HFF-Myc (cell line): Measurements from ENCODE around the gene LGMN.

Experiments
- DNase-seq: peaks from one replicate; pipeline ENCODE4 v3.0.0-alpha.2; 2011; ENCODE audit warnings: low read depth; ENCODE audit errors: extremely low read depth
- H3K4me3 ChIP-seq: replicated peaks from 2 replicates; pipeline ENCODE4 v1.5.1; 2011; ENCODE audit warnings: low read depth, mild to moderate bottlenecking, control low read depth, low read length
- CTCF ChIP-seq: IDR thresholded peaks from 2 replicates; pipeline ENCODE4 v1.5.1; 2012; ENCODE audit warnings: mild to moderate bottlenecking, low read depth, low read length, control low read depth; ENCODE audit errors: missing control alignments

Gene LGMN

DNA sequence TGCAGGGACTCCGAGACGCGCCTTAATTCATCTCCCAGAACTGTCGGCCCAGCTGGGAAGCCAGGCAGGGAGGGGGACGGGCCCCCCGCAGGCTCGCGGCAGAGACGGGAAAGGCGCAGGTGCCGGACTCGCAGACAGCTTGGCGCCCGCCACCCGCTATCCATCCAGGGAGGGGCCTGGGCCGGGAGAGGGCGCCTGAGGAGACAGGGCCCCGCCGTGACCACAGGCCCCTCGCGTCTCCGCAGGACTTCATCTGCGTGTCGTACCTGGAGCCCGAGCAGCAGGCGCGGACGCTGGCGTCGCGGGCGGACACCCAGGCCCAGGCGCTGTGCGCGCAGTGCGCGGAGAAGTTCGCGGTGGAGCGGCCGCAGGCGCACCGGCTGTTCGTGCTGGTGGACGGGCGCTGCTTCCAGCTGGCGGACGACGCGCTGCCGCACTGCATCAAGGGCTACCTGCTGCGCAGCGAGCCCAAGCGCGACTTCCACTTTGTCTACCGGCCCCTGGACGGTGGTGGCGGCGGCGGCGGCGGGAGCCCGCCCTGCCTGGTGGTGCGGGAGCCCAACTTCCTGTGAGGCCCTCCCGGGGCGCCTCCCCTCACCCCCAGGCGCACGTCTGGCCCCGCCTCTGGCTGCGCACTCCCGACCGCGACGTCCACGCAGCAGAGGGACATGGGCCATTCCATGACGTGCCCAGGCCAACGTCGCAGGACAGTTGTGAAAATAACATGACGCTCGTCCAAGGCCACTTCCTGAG is 60.6 kb downstream of the LGMN start:
- no peak overlapping the region for H3K4me3 ChIP-seq
- no peak for TF ChIP-seq CTCF
- no peak for DNase-seq

DNA sequence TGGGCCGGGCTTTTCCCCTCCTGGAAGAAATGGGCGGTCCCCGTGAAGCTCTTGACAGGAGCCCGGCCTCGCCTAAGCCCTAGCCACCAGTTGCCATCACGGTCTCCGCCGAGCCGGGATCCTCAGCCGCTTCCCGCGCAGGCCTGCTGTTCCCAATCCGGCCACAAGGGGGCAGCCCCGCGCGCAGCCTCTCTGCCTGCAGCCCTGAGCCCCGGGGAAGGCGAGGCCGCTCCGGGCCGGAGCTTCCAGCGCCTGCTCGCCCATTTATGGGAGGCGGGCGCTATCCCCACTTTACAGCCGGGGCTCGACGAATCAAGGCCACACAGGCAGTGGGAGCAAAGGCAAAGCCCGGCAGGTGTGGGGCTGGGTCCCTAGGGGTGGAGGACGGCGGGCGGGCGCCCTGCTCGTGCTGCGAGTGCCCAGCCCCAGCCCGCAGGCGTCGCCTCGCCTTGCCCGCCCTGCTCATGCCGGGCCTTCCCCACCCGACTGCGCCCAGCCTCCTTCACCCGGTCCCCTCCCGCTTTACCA is 61.5 kb downstream of the LGMN start:
- no peak overlapping the region for H3K4me3 ChIP-seq
- no peak for DNase-seq
- TF ChIP-seq CTCF, result peak; percentile 91

GRCh38 chr14:92686411-92686899 is 62.0 kb downstream of the LGMN start:
- DNase-seq, result no peak
- no peak for TF ChIP-seq CTCF
- H3K4me3 ChIP-seq, result no peak overlapping the region

DNA sequence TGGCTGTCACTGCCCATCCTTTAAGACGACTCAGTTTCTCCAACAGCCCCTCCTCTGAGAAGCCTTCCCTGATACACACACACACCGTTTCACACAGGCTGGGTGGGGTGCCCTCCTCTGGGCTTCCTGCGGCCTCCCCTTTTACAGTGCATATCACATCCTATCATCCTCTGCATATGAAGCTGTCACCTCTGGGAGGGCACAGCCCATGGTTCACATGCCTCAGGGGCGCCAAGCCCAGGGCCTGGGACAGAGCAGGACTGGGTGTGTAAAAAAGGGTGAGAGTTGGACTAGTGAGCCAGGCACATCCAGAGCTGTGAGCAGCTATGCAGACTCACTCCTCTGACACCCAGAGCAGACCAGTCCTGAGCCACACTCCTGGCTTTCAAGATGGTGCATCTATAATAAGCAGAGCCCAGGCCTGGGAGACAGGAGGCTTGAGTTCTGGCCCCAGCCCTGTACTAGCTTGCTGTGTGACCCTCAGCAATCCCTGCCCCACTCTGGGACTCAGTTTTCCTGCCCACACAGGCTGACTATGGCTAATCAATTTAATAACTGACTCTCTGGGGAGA is 62.6 kb downstream of the LGMN start:
- no peak for DNase-seq
- TF ChIP-seq CTCF, result no peak
- H3K4me3 ChIP-seq, result no peak overlapping the region

DNA sequence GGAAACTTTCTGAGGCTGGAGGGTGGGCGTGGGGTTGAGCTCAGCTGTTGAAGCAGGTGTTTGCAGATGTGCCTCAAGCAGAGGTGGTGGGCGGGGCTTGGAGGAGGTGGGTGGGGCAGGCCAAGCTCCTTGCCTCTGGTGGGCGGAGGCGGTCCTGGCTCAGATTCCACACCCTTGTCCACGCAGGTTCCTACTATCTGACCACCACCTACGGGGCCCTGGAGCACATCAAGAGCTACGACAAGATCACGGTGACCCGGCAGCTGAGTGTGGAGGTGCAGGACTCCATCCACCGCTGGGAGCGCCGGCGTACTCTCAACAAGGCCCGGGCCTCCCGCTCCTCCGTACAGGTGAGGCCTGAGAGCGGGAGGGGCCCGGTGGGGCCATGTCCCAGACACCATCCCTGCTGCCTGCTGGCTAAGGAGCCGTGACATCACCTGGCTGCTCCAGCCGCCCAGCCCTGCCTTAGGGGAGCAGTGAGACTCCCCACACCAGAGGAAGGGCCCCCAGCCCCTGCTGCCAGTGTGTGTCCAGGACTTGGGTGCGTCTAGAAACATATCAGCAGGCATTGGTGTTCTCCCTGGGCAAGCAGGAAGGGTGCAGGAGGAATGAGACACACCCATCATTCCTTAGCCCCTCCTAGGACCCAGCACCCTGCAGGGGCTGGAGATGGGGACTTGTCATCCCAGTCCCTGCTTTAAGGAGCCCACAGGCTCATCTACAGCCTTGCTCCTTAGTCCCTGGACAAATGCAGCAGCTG is 63.4 kb downstream of the LGMN start:
- DNase-seq, result no peak
- no peak overlapping the region for H3K4me3 ChIP-seq
- no peak for TF ChIP-seq CTCF

DNA sequence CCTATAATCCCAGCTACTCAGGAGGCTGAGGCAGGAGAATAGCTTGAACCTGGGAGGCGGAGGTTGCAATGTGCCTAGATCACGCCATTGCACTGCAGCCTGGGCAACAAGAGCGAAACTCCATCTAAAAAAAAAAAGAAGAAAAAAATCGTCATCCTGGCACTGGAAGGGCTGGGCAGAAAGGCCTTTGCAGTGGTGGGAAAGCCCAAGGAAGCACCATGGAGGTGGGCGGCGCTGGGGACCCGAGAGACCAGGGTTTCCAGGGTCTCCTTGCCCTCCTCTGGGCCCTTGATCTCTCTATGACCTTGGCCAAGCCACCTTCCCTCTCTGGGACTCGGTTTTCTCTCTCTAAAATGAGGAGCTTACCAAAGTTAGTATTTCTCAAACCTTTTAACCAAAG is 65.4 kb downstream of the LGMN start:
- no peak for TF ChIP-seq CTCF
- no peak for DNase-seq
- H3K4me3 ChIP-seq, result no peak overlapping the region
